HepG2 (cell line): ENCODE results near the gene HSPA1L. TPM values are rescaled to one million over a fixed set of nuclear protein-coding genes. Genes with fewer than 3 reads are reported as not detected.
A peak's percentile ranks its signal among the peaks of the same experiment; 100 is the strongest.

Experiments used
- HOXD1 ChIP-seq: sonication (generic); formaldehyde crosslinking; IDR thresholded peaks from 2 replicates; pipeline ENCODE4 v1.5.0; 2020; ENCODE audit warnings: missing genetic modification reagents
- ISX ChIP-seq: sonication (generic); formaldehyde crosslinking; conservative IDR thresholded peaks from 2 replicates; pipeline ENCODE4 v1.5.0; 2020; ENCODE audit warnings: missing genetic modification reagents
- SNAPC2 ChIP-seq: sonication (generic); formaldehyde crosslinking; IDR thresholded peaks from 2 replicates; pipeline ENCODE4 v1.8.1; 2022; ENCODE audit warnings: mild to moderate bottlenecking, missing genetic modification reagents
- STAT5B ChIP-seq: sonication (generic); formaldehyde crosslinking; IDR thresholded peaks from 2 replicates; pipeline ENCODE4 v1.4.0; 2020; ENCODE audit warnings: missing genetic modification reagents
- STAT6 ChIP-seq: sonication (generic); formaldehyde crosslinking; IDR thresholded peaks from 2 replicates; pipeline ENCODE4 v1.4.0; 2020; ENCODE audit warnings: missing genetic modification reagents, mild to moderate bottlenecking, borderline replicate concordance
- YEATS2 ChIP-seq: sonication (generic); formaldehyde crosslinking; IDR thresholded peaks from 2 replicates; pipeline ENCODE4 v1.4.0; 2020; ENCODE audit warnings: missing genetic modification reagents, borderline replicate concordance
- ZNF20 ChIP-seq: sonication (generic); formaldehyde crosslinking; IDR thresholded peaks from 2 replicates; pipeline ENCODE4 v1.4.0; 2020; ENCODE audit warnings: mild to moderate bottlenecking, moderate library complexity, missing genetic modification reagents
- ZNF367 ChIP-seq: sonication (generic); formaldehyde crosslinking; IDR thresholded peaks from 2 replicates; pipeline ENCODE4 v1.4.0; 2020; ENCODE audit warnings: missing genetic modification reagents, borderline replicate concordance
- ZNF558 ChIP-seq: sonication (generic); formaldehyde crosslinking; IDR thresholded peaks from 2 replicates; pipeline ENCODE4 v1.9.0; 2022; ENCODE audit warnings: mild to moderate bottlenecking, missing genetic modification reagents, borderline replicate concordance
- ZNF615 ChIP-seq: sonication (generic); formaldehyde crosslinking; IDR thresholded peaks from 2 replicates; pipeline ENCODE4 v1.5.0; 2020; ENCODE audit warnings: mild to moderate bottlenecking, missing genetic modification reagents, borderline replicate concordance
- ZSCAN12 ChIP-seq: sonication (generic); formaldehyde crosslinking; IDR thresholded peaks from 2 replicates; pipeline ENCODE4 v1.9.0; 2021; ENCODE audit warnings: mild to moderate bottlenecking, missing genetic modification reagents
- polyA plus RNA-seq, 8 experiments: library from polyadenylated mRNA; depleted of rRNA in 3 of 8; stranded (reverse) in 7 of 8; unstranded in 1 of 8; fragments of >200 nt; fragmentation: Illumina TruSeq in 4 of 8; extraction: Trizol in 4 of 8; gene quantifications; 2 replicates each; pipeline versions ENCODE4 v1.2.1 to v1.2.3, GENCODE V29; 2011 to 2016; ENCODE audit warnings: low read depth in 4 of 8, missing spikeins in 1 of 8, mixed read lengths in 1 of 8; ENCODE audit not compliant: insufficient read depth in 1 of 8
- total RNA-seq, 5 experiments: library from RNA; depleted of rRNA; stranded (reverse); fragments of >200 nt; fragmentation: Illumina TruSeq; extraction: Trizol; gene quantifications; 2 replicates each; pipeline ENCODE4 v1.2.3, GENCODE V29; 2016; ENCODE audit warnings: low read depth in 1 of 5
- TF ChIP-seq, protein P1 (sequence below), 2 experiments: sonication (generic) in 1 of 2; formaldehyde crosslinking in 1 of 2; IDR thresholded peaks; 2 replicates each; pipeline versions ENCODE4 v1.6.1 to v1.9.0; 2014 to 2022; ENCODE audit warnings: antibody characterized with exemption in 1 of 2, borderline replicate concordance in 1 of 2, inconsistent platforms in 1 of 2, low read depth in 1 of 2, missing genetic modification reagents in 1 of 2
- TF ChIP-seq, protein P2 (sequence below): sonication (generic); formaldehyde crosslinking; IDR thresholded peaks from 2 replicates; pipeline ENCODE4 v1.5.0; 2020; ENCODE audit warnings: mild to moderate bottlenecking, low read depth, missing genetic modification reagents, borderline replicate concordance
- TF ChIP-seq, protein P3 (sequence below): sonication (generic); formaldehyde crosslinking; IDR thresholded peaks from 2 replicates; pipeline ENCODE4 v1.5.1; 2020; ENCODE audit warnings: mild to moderate bottlenecking, moderate library complexity, missing genetic modification reagents

The HSPA1L gene
- total and polyA plus RNA-seq, 2 of the 13 experiments (the other 11 are each of a cell fraction or from before 2014, with no cell fraction given) = 0.55 to 1.0 TPM

DNA sequence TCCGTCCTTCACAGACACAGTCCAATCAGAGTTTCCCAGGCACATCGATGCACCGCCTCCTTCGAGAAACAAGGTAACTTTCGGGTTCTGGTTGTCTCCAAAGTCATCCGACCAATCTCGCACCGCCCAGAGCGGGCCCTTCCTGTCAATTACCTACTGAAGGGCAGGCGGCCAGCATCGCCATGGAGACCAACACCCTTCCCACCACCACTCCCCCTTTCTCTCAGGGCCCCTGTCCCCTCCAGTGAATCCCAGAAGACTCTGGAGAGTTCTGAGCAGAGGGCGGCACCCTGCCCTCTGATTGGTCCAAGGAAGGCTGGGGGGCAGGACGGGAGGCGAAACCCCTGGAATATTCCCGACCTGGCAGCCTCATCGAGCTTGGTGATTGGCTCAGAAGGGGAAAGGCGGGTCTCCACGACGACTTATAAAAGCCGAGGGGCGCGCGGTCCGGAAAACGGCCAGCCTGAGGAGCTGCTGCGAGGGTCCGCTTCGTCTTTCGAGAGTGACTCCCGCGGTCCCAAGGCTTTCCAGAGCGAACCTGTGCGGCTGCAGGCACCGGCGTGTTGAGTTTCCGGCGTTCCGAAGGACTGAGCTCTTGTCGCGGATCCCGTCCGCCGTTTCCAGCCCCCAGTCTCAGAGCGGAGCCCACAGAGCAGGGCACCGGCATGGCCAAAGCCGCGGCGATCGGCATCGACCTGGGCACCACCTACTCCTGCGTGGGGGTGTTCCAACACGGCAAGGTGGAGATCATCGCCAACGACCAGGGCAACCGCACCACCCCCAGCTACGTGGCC, 12.4 kb upstream of the HSPA1L start, which contains the start of gene HSPA1B (continued):
- peak; percentile 51; the same call in 1 of the 2 replicates for TF ChIP-seq STAT6
- no peak for TF ChIP-seq SNAPC2
- peak; percentile 92 for TF ChIP-seq ZSCAN12
- peak; percentile 88; the same call in 1 of the 2 replicates for TF ChIP-seq STAT5B (CRISPR knock-in tag)
- TF ChIP-seq, protein P1, sequence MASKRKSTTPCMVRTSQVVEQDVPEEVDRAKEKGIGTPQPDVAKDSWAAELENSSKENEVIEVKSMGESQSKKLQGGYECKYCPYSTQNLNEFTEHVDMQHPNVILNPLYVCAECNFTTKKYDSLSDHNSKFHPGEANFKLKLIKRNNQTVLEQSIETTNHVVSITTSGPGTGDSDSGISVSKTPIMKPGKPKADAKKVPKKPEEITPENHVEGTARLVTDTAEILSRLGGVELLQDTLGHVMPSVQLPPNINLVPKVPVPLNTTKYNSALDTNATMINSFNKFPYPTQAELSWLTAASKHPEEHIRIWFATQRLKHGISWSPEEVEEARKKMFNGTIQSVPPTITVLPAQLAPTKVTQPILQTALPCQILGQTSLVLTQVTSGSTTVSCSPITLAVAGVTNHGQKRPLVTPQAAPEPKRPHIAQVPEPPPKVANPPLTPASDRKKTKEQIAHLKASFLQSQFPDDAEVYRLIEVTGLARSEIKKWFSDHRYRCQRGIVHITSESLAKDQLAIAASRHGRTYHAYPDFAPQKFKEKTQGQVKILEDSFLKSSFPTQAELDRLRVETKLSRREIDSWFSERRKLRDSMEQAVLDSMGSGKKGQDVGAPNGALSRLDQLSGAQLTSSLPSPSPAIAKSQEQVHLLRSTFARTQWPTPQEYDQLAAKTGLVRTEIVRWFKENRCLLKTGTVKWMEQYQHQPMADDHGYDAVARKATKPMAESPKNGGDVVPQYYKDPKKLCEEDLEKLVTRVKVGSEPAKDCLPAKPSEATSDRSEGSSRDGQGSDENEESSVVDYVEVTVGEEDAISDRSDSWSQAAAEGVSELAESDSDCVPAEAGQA (IDR thresholded peaks at IDR 0.05; ENCODE audit: low read depth) = no peak
- TF ChIP-seq, protein P1 (CRISPR knock-in tag; IDR thresholded peaks at IDR 0.05; ENCODE audit: borderline replicate concordance) = no peak
- TF ChIP-seq, protein P2, sequence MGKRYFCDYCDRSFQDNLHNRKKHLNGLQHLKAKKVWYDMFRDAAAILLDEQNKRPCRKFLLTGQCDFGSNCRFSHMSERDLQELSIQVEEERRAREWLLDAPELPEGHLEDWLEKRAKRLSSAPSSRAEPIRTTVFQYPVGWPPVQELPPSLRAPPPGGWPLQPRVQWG (CRISPR knock-in tag) = no peak
- 0 out of 2 replicates have a peak, but pooled peaks have one; percentile 44 for TF ChIP-seq HOXD1 (CRISPR knock-in tag)
- TF ChIP-seq, protein P3, sequence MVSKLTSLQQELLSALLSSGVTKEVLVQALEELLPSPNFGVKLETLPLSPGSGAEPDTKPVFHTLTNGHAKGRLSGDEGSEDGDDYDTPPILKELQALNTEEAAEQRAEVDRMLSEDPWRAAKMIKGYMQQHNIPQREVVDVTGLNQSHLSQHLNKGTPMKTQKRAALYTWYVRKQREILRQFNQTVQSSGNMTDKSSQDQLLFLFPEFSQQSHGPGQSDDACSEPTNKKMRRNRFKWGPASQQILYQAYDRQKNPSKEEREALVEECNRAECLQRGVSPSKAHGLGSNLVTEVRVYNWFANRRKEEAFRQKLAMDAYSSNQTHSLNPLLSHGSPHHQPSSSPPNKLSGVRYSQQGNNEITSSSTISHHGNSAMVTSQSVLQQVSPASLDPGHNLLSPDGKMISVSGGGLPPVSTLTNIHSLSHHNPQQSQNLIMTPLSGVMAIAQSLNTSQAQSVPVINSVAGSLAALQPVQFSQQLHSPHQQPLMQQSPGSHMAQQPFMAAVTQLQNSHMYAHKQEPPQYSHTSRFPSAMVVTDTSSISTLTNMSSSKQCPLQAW (CRISPR knock-in tag) = peak; percentile 77
- TF ChIP-seq ZNF615 (CRISPR knock-in tag) = peak; percentile 92; the same call in 1 of the 2 replicates
- TF ChIP-seq YEATS2 (CRISPR knock-in tag) = peak; percentile 69; the same call in 1 of the 2 replicates
- TF ChIP-seq ZNF367 (CRISPR knock-in tag) = 0 out of 2 replicates have a peak, but pooled peaks have one; percentile 59
- no peak; the same call in 1 of the 2 replicates for TF ChIP-seq ZNF558 (CRISPR knock-in tag)
- TF ChIP-seq ZNF20 (CRISPR knock-in tag) = no peak
- TF ChIP-seq ISX (CRISPR knock-in tag) = no peak
